ENCODE results near the gene UGT2B7. TPM values are rescaled to one million over a fixed set of nuclear protein-coding genes. Genes with fewer than 3 reads are reported as not detected.
"Not testable (repeated sequence)": the region's sequence is repeated elsewhere in the genome, so short reads cannot be mapped to it uniquely, and the experiment has no call there.

The UGT2B7 gene
- total RNA-seq, 1 donor from 2014 or later: not detected

- no peak overlapping the region for H3K4me3 Mint-ChIP-seq (ENCODE audit: unreplicated experiment)
- no peaks in the 10 kb centered on the region for H3K27me3 Mint-ChIP-seq (ENCODE audit: unreplicated experiment)
- no peak overlapping the region for H3K27ac Mint-ChIP-seq (ENCODE audit: unreplicated experiment)
- peaks cover 3% of the 10 kb centered on the region for H3K4me1 Mint-ChIP-seq (ENCODE audit: unreplicated experiment)
- no peak for TF ChIP-seq CTCF (IDR thresholded peaks at IDR 0.05; ENCODE audit: unreplicated experiment)
- H3K36me3 Mint-ChIP-seq (ENCODE audit: low read depth, unreplicated experiment): no peaks in the 10 kb centered on the region
- no peaks in the 10 kb centered on the region for H3K9me3 Mint-ChIP-seq (ENCODE audit: unreplicated experiment)
- DNase-seq (ENCODE audit: low spot score): no peak
These were observed 958 bp upstream of the UGT2B7 start for GRCh38 chr4:69095301-69095731.

GRCh38 chr4:69096810-69097209 is 536 bp downstream of the UGT2B7 start:
- Mint-ChIP-seq H3K27me3 (ENCODE audit: unreplicated experiment) (no peaks in the 10 kb centered on the region), H3K27ac (ENCODE audit: unreplicated experiment) (no peak overlapping the region), H3K9me3 (ENCODE audit: unreplicated experiment) (no peaks in the 10 kb centered on the region), H3K36me3 (ENCODE audit: low read depth, unreplicated experiment) (no peaks in the 10 kb centered on the region), H3K4me1 (ENCODE audit: unreplicated experiment) (peaks cover 3% of the 10 kb centered on the region), H3K4me3 (ENCODE audit: unreplicated experiment) (no peak overlapping the region)
- no peak for TF ChIP-seq CTCF (IDR thresholded peaks at IDR 0.05; ENCODE audit: unreplicated experiment)
- no peak for DNase-seq (ENCODE audit: low spot score)

GRCh38 chr4:69098470-69098869 is 2.2 kb downstream of the UGT2B7 start:
- Mint-ChIP-seq H3K9me3 (ENCODE audit: unreplicated experiment) (no peaks in the 10 kb centered on the region), H3K27me3 (ENCODE audit: unreplicated experiment) (no peaks in the 10 kb centered on the region)

GRCh38 chr4:69099910-69100309 is 3.6 kb downstream of the UGT2B7 start:
- Mint-ChIP-seq H3K27me3 (ENCODE audit: unreplicated experiment) (no peaks in the 10 kb centered on the region), H3K9me3 (ENCODE audit: unreplicated experiment) (no peaks in the 10 kb centered on the region), H3K4me3 (ENCODE audit: unreplicated experiment) (no peak overlapping the region), H3K27ac (ENCODE audit: unreplicated experiment) (no peak overlapping the region), H3K36me3 (ENCODE audit: low read depth, unreplicated experiment) (no peaks in the 10 kb centered on the region), H3K4me1 (ENCODE audit: unreplicated experiment) (peaks cover 3% of the 10 kb centered on the region)
- no peak for DNase-seq (ENCODE audit: low spot score)
- no peak for TF ChIP-seq CTCF (IDR thresholded peaks at IDR 0.05; ENCODE audit: unreplicated experiment)

More at GRCh38 chr4:69098470-69098869, 2.2 kb downstream of the UGT2B7 start:
- no peaks in the 10 kb centered on the region for H3K36me3 Mint-ChIP-seq (ENCODE audit: low read depth, unreplicated experiment)
- H3K4me3 Mint-ChIP-seq (ENCODE audit: unreplicated experiment): no peak overlapping the region
- peaks cover 3% of the 10 kb centered on the region for H3K4me1 Mint-ChIP-seq (ENCODE audit: unreplicated experiment)
- no peak for DNase-seq (ENCODE audit: low spot score)
- TF ChIP-seq CTCF (IDR thresholded peaks at IDR 0.05; ENCODE audit: unreplicated experiment): no peak
- no peak overlapping the region for H3K27ac Mint-ChIP-seq (ENCODE audit: unreplicated experiment)

- H3K9me3 Mint-ChIP-seq (ENCODE audit: unreplicated experiment); H3K4me1 Mint-ChIP-seq (ENCODE audit: unreplicated experiment); DNase-seq (ENCODE audit: low spot score); H3K27ac Mint-ChIP-seq (ENCODE audit: unreplicated experiment); H3K27me3 Mint-ChIP-seq (ENCODE audit: unreplicated experiment); H3K4me3 Mint-ChIP-seq (ENCODE audit: unreplicated experiment); H3K36me3 Mint-ChIP-seq (ENCODE audit: low read depth, unreplicated experiment): not testable (repeated sequence)
These were observed 6.4 kb downstream of the UGT2B7 start for GRCh38 chr4:69102668-69103067.

Measured in endothelial cell (in vitro differentiated cells).